ENCODE results near the gene SGCD. TPM values are rescaled to one million over a fixed set of nuclear protein-coding genes. Genes with fewer than 3 reads are reported as not detected.

The SGCD gene
- total RNA-seq, 3 donors from 2014 or later = 0.03 TPM; not detected in 2

DNA sequence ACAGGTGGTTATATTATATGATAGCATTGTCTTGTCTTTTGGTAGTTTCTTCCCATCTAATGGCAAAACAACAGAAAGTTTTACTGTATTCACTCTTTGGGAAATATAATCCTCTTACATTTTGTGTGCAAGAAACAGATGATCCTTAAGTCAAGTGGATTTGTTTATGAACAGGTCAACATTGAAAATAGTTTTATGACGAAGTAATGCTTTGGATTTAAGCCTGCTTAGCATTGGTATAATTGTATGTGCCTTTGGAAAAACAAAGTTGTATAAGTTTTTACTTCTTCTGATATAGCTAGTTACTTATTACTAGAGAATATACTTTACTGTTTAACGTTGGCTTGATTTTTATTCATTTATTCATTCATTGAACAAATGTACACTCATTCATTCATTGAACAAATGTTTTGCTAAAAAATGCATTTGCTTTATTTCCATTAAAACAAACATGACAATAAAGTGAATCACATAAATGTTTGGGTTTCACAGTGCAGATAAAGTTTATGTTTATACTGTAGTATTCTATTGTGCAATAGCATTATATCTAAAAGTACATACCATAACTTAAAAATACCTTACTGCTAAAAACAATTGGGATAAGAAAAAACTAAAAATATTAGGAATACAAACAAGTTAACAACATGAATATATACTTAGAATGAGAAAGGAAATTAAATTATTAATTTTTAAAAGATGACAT is 12.3 kb downstream of the SGCD start:
- Mint-ChIP-seq H3K36me3 (ENCODE audit: insufficient read depth) (no peaks in the 10 kb centered on the region), H3K4me3 (no peak overlapping the region), H3K9me3 (no peaks in the 10 kb centered on the region), H3K4me1 (ENCODE audit: low read depth) (no peaks in the 10 kb centered on the region), H3K27me3 (ENCODE audit: low read depth) (no peaks in the 10 kb centered on the region)
- no peak for ATAC-seq
- no peak for DNase-seq

DNA sequence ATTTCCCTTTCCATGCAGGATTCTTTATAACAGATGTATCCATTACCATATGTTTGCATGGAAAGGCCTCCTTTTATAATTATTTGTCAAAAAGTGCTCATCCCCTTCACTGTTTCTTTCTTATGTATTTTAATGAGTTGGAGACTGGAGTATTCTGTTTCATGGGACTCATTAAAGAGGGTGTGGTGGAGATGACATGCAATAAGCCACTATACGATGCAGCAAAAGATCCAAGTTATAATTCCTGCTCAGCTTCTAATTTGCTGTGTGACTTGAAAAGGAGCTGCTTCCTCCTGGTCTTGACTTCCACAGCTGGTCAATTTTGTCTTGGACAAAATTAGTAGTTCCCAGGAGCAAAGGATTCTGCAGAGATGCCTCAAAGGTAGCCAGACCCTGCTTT is 13.9 kb downstream of the SGCD start:
- Mint-ChIP-seq H3K27me3 (ENCODE audit: low read depth) (no peaks in the 10 kb centered on the region), H3K4me3 (no peak overlapping the region), H3K4me1 (ENCODE audit: low read depth) (no peaks in the 10 kb centered on the region), H3K9me3 (no peaks in the 10 kb centered on the region), H3K36me3 (ENCODE audit: insufficient read depth) (no peaks in the 10 kb centered on the region)
- no peak for DNase-seq
- ATAC-seq = no peak

DNA sequence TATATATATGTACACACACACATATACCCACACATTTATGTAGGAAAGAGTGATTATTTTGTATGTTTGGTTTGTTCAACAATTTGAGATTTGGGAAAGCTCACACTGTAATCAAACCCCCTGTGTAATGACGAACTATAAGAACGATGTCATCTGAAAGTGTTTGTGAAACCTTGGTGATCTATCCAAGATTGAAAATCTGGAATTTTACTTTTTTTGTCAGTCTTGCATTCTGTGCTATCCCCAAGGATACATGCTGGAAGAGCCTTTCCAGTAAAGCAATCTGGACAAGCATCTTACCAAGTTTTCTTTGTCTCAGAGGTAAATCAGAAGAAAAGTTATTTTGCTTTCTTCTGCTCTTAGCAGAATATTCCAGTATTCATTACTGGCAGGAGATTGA is 23.3 kb downstream of the SGCD start:
- Mint-ChIP-seq H3K27me3 (ENCODE audit: low read depth) (peaks cover 4% of the 10 kb centered on the region), H3K9me3 (no peaks in the 10 kb centered on the region), H3K4me1 (ENCODE audit: low read depth) (no peaks in the 10 kb centered on the region), H3K4me3 (no peak overlapping the region), H3K36me3 (ENCODE audit: insufficient read depth) (no peaks in the 10 kb centered on the region)
- ATAC-seq = no peak
- no peak for DNase-seq

DNA sequence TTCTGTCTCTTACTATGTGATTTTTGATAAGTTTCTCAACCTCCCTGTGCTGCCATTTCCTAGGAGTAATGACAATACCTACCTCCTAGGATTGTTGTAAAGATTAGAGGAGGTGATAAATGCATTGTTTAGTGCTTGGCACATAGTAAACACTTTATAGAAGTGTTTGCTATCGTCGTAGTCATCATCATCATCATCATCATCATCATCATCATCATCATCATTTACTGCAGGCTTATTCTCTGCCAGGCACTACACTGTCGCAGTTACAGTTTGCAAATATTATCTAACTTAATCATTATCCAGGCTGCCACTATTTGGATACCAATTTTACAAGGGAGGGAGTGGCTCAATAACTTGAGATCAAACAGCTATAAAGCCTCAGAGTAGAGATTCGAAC is 24.5 kb downstream of the SGCD start:
- no peak overlapping the region for H3K4me3 Mint-ChIP-seq
- DNase-seq = no peak
- H3K27me3 Mint-ChIP-seq (ENCODE audit: low read depth) = peaks cover 2% of the 10 kb centered on the region
- no peak for ATAC-seq
- no peaks in the 10 kb centered on the region for H3K4me1 Mint-ChIP-seq (ENCODE audit: low read depth)
- H3K9me3 Mint-ChIP-seq = no peaks in the 10 kb centered on the region
- H3K36me3 Mint-ChIP-seq (ENCODE audit: insufficient read depth) = no peaks in the 10 kb centered on the region

DNA sequence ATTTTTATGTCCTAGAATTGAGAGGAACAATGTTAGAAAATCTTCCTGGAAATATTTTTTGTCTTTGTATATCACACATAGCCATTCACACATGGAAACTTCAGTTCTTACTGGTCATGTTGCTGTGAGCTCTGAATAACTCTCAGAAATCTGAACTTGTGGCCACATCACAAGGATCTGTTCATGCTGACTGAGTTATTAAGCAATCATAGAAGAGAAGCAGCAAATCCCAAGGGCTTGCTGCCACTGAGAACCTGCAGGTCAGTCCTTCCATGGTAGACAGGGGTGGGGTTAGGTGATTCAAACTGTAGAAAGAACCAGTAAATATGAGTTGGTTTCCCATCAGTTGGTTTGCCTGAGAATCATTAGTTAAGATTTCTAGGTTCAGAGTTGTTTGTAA is 27.6 kb downstream of the SGCD start:
- H3K36me3 Mint-ChIP-seq (ENCODE audit: insufficient read depth) = no peaks in the 10 kb centered on the region
- ATAC-seq = no peak
- DNase-seq = no peak
- no peak overlapping the region for H3K4me3 Mint-ChIP-seq
- no peaks in the 10 kb centered on the region for H3K4me1 Mint-ChIP-seq (ENCODE audit: low read depth)
- H3K9me3 Mint-ChIP-seq = no peaks in the 10 kb centered on the region
- peaks cover 3% of the 10 kb centered on the region for H3K27me3 Mint-ChIP-seq (ENCODE audit: low read depth)

DNA sequence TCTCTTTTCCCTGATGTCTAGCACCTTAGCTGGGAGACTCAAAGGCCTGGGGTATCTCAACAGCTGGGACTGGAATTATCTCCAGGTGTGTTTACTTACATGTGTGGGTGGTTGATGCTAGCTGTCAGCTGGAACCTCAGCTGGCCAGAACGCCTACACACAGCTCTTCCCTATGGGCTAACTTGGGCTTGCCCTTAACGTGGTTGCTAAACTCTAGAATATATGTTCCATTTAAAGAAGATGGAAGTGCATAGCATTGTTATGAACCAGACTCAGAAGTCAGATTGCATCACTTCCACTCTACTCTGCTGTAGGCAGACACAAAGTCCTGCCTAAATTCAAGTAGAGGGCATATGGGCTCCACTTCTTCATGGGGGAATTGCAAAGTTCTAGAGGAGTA is 29.3 kb downstream of the SGCD start:
- no peak for DNase-seq
- H3K4me1 Mint-ChIP-seq (ENCODE audit: low read depth) = no peaks in the 10 kb centered on the region
- peaks cover 3% of the 10 kb centered on the region for H3K27me3 Mint-ChIP-seq (ENCODE audit: low read depth)
- no peak for ATAC-seq
- no peak overlapping the region for H3K4me3 Mint-ChIP-seq
- no peaks in the 10 kb centered on the region for H3K9me3 Mint-ChIP-seq
- H3K36me3 Mint-ChIP-seq (ENCODE audit: insufficient read depth) = no peaks in the 10 kb centered on the region

DNA sequence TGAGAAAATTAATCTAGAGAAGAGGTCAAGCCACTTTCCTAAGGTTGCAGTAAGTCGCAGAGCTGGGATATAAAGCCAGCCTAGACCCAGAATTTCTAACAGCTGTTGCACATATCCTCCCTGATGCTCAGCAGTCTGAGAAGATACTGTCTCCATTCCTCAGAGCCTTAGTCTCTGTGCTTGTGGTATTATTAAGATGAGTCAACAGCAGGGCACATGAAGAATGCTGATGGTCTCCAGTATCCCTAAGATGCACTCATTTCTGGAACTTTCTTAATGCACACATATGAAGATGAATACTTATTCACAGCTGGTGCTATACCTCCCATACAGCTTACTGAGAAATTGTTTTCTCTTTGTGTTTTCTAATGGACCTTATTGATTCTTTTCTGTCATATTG is 32.5 kb downstream of the SGCD start:
- Mint-ChIP-seq H3K4me1 (ENCODE audit: low read depth) (no peaks in the 10 kb centered on the region), H3K4me3 (no peak overlapping the region), H3K9me3 (no peaks in the 10 kb centered on the region), H3K27me3 (ENCODE audit: low read depth) (peaks cover 6% of the 10 kb centered on the region), H3K36me3 (ENCODE audit: insufficient read depth) (no peaks in the 10 kb centered on the region)
- DNase-seq (no peak), ATAC-seq (no peak)

DNA sequence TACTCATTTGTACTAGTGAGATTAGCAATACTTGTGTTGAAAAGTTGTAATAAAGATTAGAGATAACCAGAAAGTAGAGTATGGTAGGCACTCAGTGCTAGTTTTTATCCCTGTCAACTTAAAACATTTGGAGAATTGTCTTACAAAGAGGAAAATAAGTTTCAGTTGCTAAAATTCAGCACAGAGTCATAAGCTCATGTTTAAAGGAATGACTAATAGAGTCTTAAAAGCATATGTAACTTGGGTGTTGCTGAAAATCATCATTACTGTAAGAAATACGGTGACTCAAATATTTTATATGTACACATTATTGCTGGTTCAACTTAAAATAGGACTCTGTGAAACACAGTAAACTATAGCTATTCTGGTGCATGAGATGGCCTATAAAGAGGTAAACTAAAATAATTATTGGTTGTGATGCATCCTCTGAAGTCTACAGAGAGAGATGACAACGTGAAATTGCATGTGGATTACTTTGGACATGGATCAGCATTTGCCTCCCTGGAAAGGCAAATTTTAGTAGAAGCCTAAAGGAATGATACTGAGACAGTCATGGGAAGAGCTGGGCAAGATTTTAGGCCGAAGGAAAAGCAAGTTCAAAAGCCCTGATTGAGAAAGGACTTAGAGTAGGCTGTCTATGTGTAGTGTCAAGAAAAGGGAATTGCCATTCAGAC is 34.6 kb downstream of the SGCD start:
- H3K27me3 Mint-ChIP-seq (ENCODE audit: low read depth) = peaks cover 4% of the 10 kb centered on the region
- no peak for DNase-seq
- H3K36me3 Mint-ChIP-seq (ENCODE audit: insufficient read depth) = no peaks in the 10 kb centered on the region
- H3K9me3 Mint-ChIP-seq = no peaks in the 10 kb centered on the region
- no peaks in the 10 kb centered on the region for H3K4me1 Mint-ChIP-seq (ENCODE audit: low read depth)
- H3K4me3 Mint-ChIP-seq = no peak overlapping the region
- ATAC-seq = no peak

DNA sequence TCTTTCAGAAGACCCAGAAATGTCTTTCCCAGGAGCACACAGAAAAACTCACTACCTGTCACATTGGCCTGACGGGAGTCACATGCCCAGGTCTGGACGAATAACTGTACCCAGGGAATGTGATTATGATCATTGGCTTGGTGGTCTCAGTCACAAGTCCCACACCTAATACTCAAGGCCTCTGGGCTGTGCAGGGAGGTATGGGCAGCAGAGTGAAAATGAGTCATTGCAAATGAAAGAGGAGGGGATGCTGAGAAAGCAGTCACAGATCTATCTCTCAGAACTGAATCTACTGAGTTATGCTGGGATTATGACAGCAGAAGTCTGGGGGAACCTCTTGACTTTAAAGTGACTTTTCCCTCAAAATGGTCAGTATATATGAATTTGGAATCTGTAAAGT is 36.9 kb downstream of the SGCD start:
- no peak for DNase-seq
- Mint-ChIP-seq H3K4me3 (no peak overlapping the region), H3K36me3 (ENCODE audit: insufficient read depth) (no peaks in the 10 kb centered on the region), H3K9me3 (no peaks in the 10 kb centered on the region), H3K27me3 (ENCODE audit: low read depth) (peaks cover 3% of the 10 kb centered on the region), H3K4me1 (ENCODE audit: low read depth) (no peaks in the 10 kb centered on the region)
- no peak for ATAC-seq

DNA sequence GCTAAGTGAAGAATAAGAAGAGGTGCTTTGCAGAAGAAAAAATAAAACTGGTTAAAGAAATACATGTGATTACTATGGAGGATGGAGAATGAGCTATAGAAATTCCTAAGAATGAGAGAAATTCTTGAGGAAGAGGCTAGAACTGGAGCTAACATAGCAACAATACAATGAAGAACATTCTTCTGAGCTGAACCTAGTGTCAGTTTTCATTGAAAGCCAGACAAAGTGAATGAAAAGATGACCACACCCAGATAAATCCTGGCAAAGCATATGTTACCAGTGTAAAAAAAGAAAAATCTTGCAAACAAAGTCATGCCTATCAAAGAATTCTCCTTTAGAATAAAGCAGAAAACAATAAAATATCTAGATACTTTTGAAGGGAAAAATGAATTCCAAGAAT is 39.6 kb downstream of the SGCD start:
- DNase-seq (no peak), ATAC-seq (no peak)
- Mint-ChIP-seq H3K4me3 (no peak overlapping the region), H3K36me3 (ENCODE audit: insufficient read depth) (no peaks in the 10 kb centered on the region), H3K27me3 (ENCODE audit: low read depth) (peaks cover 6% of the 10 kb centered on the region), H3K4me1 (ENCODE audit: low read depth) (no peaks in the 10 kb centered on the region), H3K9me3 (no peaks in the 10 kb centered on the region)

DNA sequence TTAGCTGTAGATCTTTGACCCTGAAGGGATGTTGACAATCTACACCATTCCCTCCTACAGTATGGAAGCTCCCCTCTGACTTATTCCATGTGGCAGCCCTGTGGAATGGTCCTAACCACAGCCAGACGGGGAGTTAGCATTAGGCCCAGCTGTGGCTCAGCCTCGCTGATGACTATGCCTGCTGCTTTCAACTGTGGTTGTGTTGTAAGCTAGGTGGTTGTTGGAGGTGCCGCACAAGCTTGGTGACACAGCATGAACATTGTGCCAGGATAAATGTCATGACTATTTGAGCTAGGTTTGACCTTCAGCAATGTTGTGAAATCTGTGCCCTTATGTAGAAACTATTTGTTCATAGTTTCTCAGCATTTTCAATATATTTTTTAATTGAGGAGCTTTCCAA is 40.6 kb downstream of the SGCD start:
- Mint-ChIP-seq H3K4me1 (ENCODE audit: low read depth) (no peaks in the 10 kb centered on the region), H3K36me3 (ENCODE audit: insufficient read depth) (no peaks in the 10 kb centered on the region), H3K9me3 (no peaks in the 10 kb centered on the region), H3K27me3 (ENCODE audit: low read depth) (peaks cover 6% of the 10 kb centered on the region), H3K4me3 (no peak overlapping the region)
- ATAC-seq (no peak), DNase-seq (no peak)

DNA sequence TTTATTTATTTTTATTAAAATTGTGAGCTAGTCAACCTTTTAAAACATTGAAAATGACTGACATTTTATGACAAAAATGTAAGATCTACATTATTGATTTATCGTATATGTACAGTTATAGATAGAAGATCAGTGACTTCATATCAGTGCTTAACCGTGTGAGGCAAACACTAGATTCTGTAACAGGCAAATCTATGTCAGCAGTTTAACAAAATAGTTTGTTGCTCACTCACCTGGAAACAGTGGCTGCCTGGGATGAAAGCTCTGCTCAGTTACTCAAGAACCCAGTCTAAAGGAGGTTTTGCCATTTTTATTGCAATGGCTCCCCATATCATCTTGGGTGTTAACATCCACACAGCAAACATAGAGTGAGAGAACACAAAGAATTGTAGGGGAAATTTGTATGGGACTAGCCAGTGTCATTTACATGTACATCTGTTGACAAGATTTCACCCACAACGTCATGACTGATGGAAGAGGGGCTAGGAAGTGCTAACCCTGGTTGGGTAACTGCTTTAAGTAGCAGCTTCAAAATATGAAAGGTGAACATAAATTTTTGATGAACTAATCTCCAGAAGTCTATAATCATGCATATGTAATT is 49.0 kb downstream of the SGCD start:
- H3K4me1 Mint-ChIP-seq (ENCODE audit: low read depth) = no peaks in the 10 kb centered on the region
- ATAC-seq = no peak
- H3K9me3 Mint-ChIP-seq = no peaks in the 10 kb centered on the region
- no peaks in the 10 kb centered on the region for H3K36me3 Mint-ChIP-seq (ENCODE audit: insufficient read depth)
- H3K27me3 Mint-ChIP-seq (ENCODE audit: low read depth) = peaks cover 6% of the 10 kb centered on the region
- no peak for DNase-seq
- no peak overlapping the region for H3K4me3 Mint-ChIP-seq

DNA sequence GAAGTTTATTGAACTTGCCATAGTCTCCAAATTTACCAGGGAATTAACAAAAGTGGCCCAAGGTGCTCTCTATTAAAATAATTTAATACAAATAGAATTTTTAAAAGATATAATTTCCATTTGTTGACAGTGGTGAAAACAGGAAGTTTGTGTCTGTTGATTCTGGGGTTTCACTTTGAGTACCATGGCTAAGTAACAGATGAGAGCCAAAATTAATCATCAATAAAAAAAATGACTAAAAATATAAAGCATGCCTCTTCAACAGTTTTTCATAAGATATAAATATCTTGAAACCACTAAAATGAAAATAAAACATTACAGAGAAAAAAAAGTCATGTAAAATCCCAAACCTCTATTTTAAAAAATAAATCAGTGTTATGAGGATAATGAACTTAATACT is 49.8 kb downstream of the SGCD start:
- Mint-ChIP-seq H3K27me3 (ENCODE audit: low read depth) (peaks cover 3% of the 10 kb centered on the region), H3K4me1 (ENCODE audit: low read depth) (no peaks in the 10 kb centered on the region), H3K9me3 (no peaks in the 10 kb centered on the region), H3K4me3 (no peak overlapping the region), H3K36me3 (ENCODE audit: insufficient read depth) (no peaks in the 10 kb centered on the region)
- DNase-seq (no peak), ATAC-seq (no peak)

DNA sequence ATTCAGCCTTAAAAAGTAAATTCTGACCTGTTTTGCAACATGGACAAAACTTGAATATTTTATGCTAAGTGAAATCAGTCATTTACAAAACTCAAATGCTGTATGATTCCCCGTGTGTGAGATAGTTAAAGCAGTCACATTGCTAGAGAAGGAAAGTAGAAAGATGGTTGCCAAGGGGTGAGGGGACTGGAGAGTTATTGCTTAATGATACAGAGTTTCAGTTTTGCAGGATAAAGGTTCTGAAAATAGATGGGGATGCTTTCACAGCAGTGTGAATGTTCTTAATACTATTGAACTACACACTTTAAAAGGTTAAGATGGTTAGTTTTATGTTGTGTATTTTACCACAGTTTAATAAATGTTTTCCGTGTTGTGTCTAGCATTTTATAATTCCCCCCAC is 51.2 kb downstream of the SGCD start:
- DNase-seq (no peak), ATAC-seq (no peak)
- Mint-ChIP-seq H3K27me3 (ENCODE audit: low read depth) (peaks cover 3% of the 10 kb centered on the region), H3K36me3 (ENCODE audit: insufficient read depth) (no peaks in the 10 kb centered on the region), H3K4me3 (no peak overlapping the region), H3K4me1 (ENCODE audit: low read depth) (no peaks in the 10 kb centered on the region), H3K9me3 (no peaks in the 10 kb centered on the region)

DNA sequence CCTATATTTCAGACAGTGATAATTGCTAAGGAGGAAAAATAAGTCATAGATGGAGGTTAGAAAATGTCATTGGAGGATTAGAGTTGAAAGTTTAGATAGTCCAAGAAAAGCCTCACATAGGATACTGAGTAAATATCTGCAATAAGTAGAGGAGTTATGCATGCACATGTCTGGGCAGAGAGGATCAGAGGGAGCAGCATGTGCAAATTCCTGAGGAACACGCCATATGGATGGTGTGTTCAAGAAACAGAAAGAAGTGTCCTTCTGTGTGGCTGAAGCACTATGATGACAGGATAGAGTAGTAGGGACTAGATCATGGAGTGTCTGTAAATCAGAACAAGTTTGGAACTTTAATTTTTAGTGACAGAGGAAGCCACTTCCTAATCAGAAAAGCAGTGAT is 52.2 kb downstream of the SGCD start:
- no peaks in the 10 kb centered on the region for H3K9me3 Mint-ChIP-seq

More for the DNA sequence above, 52.2 kb downstream of the SGCD start:
- no peak for DNase-seq
- Mint-ChIP-seq H3K4me1 (ENCODE audit: low read depth) (no peaks in the 10 kb centered on the region), H3K27me3 (ENCODE audit: low read depth) (peaks cover 3% of the 10 kb centered on the region), H3K4me3 (no peak overlapping the region), H3K36me3 (ENCODE audit: insufficient read depth) (no peaks in the 10 kb centered on the region)
- no peak for ATAC-seq
